Activated naive CD8-positive, alpha-beta T cell (primary cell): ENCODE data around the gene C9orf50.
"Not testable (repeated sequence)": the region's sequence is repeated elsewhere in the genome, so short reads cannot be mapped to it uniquely, and the experiment has no call there.

Source experiments
- H3K27ac Mint-ChIP-seq: one replicate; pipeline ENCODE4 v1.8.0; 2021; ENCODE audit warnings: mixed read lengths
- H3K27me3 Mint-ChIP-seq: one replicate; pipeline ENCODE4 v1.8.0; 2021; ENCODE audit warnings: mixed read lengths
- H3K36me3 Mint-ChIP-seq: one replicate; pipeline ENCODE4 v1.8.0; 2021; ENCODE audit warnings: mixed read lengths
- H3K4me1 Mint-ChIP-seq: one replicate; pipeline ENCODE4 v1.8.0; 2021; ENCODE audit warnings: low read depth, mixed read lengths
- H3K4me3 Mint-ChIP-seq: one replicate; pipeline ENCODE4 v1.8.0; 2021; ENCODE audit warnings: mild to moderate bottlenecking, mixed read lengths
- H3K9me3 Mint-ChIP-seq: one replicate; pipeline ENCODE4 v1.8.0; 2021; ENCODE audit warnings: low read depth, mixed read lengths

C9orf50 gene

GRCh38 chr9:129598089-129598596 lies 22.8 kb downstream of the C9orf50 start:
- Mint-ChIP-seq H3K27ac (no peak overlapping the region), H3K4me3 (peak overlapping the region; percentile 51), H3K9me3 (no peaks in the 10 kb centered on the region), H3K4me1 (peaks cover 18% of the 10 kb centered on the region), H3K36me3 (no peaks in the 10 kb centered on the region), H3K27me3 (no peaks in the 10 kb centered on the region)

- peak overlapping the region; percentile 51 for H3K4me3 Mint-ChIP-seq
- H3K27me3 Mint-ChIP-seq, result no peaks in the 10 kb centered on the region
- H3K4me1 Mint-ChIP-seq, result peaks cover 18% of the 10 kb centered on the region
- no peak overlapping the region for H3K27ac Mint-ChIP-seq
- no peaks in the 10 kb centered on the region for H3K9me3 Mint-ChIP-seq
- H3K36me3 Mint-ChIP-seq, result no peaks in the 10 kb centered on the region
Measured at GRCh38 chr9:129597355-129598088, 23.4 kb downstream of the C9orf50 start.

DNA sequence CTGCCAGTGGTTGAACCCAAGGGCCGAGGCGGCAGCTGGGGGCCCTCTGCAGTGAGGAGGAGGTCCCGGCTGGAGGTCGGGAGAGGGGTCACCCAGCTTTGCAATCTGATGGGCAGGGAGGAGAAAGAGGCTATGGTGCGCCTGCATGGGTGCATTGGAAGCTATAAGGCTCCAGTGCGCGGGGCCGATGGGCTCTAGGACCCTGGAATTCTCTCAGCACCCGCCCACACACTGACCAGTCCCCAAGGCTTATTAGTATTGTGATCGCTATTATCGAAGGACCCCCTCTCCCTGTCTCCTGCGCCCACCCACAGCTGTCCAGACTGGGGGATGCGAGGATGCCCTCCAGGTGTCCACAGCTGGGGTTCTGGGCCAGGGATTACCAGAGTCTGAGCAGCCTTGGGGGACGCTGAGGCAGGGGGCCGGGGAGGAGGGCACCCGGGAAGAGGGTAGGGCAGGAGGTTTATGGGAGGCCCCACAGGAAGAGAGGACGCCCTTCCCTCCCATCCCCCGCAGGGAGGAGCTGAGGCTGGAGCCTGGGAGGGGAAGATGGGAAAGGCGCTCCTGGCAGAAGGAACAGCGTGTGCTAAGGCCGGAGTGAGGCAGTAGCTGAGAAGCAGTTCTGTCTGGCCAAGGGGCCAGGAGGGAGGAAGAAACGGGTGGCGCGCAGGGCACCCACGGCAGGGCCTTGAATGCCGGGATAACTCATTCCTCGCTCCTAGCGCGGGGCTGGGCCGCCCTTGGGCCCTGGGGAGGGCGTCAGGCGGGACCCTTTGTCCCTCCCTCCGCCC lies 24.2 kb downstream of the C9orf50 start:
- peak overlapping the region; percentile 20 for H3K4me3 Mint-ChIP-seq
- no peaks in the 10 kb centered on the region for H3K9me3 Mint-ChIP-seq
- no peaks in the 10 kb centered on the region for H3K36me3 Mint-ChIP-seq
- peaks cover 18% of the 10 kb centered on the region for H3K4me1 Mint-ChIP-seq
- H3K27me3 Mint-ChIP-seq, result no peaks in the 10 kb centered on the region
- H3K27ac Mint-ChIP-seq, result no peak overlapping the region

GRCh38 chr9:129595903-129596540 lies 24.9 kb downstream of the C9orf50 start:
- Mint-ChIP-seq H3K9me3 (no peaks in the 10 kb centered on the region), H3K36me3 (no peaks in the 10 kb centered on the region), H3K27me3 (no peaks in the 10 kb centered on the region), H3K4me1 (peaks cover 18% of the 10 kb centered on the region), H3K4me3 (peak overlapping the region; percentile 59), H3K27ac (no peak overlapping the region)

DNA sequence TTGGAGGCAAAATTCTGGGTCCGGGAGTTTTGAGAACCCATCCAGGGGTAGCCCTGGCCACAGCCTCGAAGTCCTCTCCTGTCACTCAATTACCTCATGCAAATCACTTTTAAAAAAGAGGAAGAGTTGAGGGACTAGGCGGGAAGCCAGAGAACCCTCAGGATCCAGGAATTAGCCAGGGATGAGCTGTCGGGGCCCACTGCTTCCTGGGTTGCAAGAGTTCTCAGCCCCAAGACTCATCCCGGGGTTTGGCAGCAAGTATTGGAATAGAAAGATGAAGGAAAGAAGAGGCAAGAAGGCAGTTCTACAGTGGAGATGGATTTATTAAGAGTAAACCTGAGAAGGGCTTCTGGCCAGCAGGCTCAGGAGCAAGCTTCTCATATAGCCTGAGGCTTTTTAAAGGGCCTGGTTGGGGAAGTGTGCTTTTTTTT lies 25.6 kb downstream of the C9orf50 start:
- no peaks in the 10 kb centered on the region for H3K9me3 Mint-ChIP-seq
- peaks cover 18% of the 10 kb centered on the region for H3K4me1 Mint-ChIP-seq
- no peaks in the 10 kb centered on the region for H3K27me3 Mint-ChIP-seq
- no peak overlapping the region for H3K27ac Mint-ChIP-seq
- no peak overlapping the region for H3K4me3 Mint-ChIP-seq
- no peaks in the 10 kb centered on the region for H3K36me3 Mint-ChIP-seq

GRCh38 chr9:129594632-129595031 lies 26.3 kb downstream of the C9orf50 start:
- Mint-ChIP-seq H3K36me3 (no peaks in the 10 kb centered on the region), H3K27me3 (no peaks in the 10 kb centered on the region), H3K9me3 (no peaks in the 10 kb centered on the region), H3K27ac (no peak overlapping the region), H3K4me3 (no peak overlapping the region), H3K4me1 (peaks cover 18% of the 10 kb centered on the region)

DNA sequence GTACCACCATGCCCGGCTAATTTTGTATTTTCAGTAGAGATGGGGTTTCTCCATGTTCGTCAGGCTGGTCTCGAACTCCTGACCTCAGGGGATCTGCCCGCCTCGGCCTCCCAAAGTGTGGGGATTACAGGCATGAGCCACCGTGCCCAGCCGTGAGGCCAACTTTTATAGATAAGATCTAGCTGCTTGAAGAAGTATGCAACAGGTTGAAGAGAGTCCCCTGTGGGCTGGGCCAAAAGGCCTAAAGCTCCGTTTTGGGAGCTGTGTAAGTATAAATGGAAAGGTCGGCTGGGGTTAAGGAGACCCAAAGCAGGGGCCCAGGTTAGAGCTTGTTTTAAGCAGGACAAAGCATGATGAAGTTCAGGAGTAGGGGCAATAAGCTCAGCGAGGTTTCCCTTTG lies 28.1 kb downstream of the C9orf50 start:
- H3K4me3 Mint-ChIP-seq, H3K36me3 Mint-ChIP-seq, H3K27me3 Mint-ChIP-seq, H3K9me3 Mint-ChIP-seq, H3K27ac Mint-ChIP-seq: not testable (repeated sequence)
- peaks cover 10% of the 10 kb centered on the region for H3K4me1 Mint-ChIP-seq

DNA sequence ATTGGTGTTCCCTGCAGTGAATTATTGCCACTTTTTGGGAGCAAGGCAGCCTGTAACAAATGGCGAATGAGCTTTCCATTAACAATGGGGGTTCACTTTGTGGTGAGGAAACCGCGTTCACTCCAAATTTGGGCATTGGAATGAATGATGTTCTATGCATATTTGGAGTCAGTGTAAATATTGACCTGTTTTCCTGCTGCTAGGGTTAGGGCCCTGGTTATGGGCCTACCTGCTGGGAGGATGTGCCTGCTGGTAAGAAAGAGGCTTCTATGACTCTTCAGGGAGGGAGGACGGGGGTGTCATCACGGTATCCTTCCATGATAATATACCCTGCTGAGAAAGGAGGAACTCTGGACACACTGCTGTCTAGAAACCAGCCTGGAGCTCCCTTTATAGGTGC lies 29.0 kb downstream of the C9orf50 start:
- H3K27me3 Mint-ChIP-seq, result no peaks in the 10 kb centered on the region
- no peaks in the 10 kb centered on the region for H3K36me3 Mint-ChIP-seq
- H3K4me1 Mint-ChIP-seq, result peaks cover 18% of the 10 kb centered on the region
- H3K27ac Mint-ChIP-seq, result no peak overlapping the region
- no peak overlapping the region for H3K4me3 Mint-ChIP-seq
- no peaks in the 10 kb centered on the region for H3K9me3 Mint-ChIP-seq

DNA sequence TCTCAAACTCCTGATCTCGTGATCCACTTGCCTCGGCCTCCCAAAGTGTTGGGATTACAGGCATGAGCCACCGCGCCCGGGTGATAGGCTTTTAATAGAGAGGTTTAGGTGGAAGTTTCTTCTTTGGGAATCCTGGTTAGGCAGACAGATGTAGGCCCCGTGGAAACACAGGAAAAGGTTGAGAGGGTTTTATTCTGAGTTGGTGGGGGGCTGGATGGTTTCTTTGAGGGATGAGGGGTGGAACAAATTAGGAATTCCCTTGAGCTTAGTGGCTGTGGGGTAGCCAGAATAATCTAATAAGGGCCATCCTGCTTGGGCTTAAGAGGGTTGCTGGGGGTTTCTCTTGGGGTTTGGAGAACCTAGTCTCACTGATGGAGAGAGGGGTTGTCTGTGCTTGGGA lies 30.4 kb downstream of the C9orf50 start:
- Mint-ChIP-seq H3K9me3 (no peaks in the 10 kb centered on the region), H3K36me3 (no peaks in the 10 kb centered on the region), H3K4me1 (peaks cover 19% of the 10 kb centered on the region), H3K27me3 (no peaks in the 10 kb centered on the region), H3K27ac (no peak overlapping the region), H3K4me3 (no peak overlapping the region)

DNA sequence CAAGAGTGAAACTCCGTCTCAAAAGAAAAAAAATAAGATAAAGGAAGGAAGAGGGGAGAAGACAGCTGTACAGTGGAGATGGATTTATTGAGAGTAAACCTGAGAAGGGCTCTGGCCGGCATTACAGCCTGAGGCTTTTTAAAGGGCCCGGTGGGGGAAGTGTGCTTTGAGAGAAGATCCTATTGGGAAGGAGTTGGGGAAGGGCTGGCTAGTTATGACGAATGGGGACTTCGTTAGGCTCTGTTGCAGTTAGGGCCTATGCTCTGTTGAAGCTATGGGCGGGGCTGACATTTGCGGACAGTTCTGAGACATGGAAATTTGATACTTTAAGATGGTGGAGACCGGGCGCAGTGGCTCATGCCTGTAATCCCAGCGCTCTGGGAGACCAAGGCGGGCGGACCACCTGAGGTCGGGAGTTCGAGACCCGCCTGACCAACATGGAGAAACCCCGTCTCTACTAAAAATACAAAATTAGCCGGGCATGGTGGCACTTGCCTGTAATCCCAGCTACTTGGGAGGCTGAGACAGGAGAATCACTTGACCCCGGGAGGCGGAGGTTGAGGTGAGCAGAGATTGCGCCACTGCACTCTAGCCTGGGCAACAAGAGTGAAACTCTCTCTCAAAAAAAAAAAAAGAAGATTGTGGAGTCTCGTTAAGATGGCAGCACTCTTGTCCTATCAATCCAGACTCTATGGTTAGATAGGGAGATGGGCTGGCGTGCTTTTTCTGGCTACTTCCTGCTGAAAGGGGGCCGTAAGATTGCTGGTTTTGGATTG lies 33.2 kb downstream of the C9orf50 start:
- Mint-ChIP-seq H3K4me1 (peaks cover 35% of the 10 kb centered on the region), H3K9me3 (no peaks in the 10 kb centered on the region), H3K27ac (no peak overlapping the region), H3K27me3 (no peaks in the 10 kb centered on the region), H3K36me3 (no peaks in the 10 kb centered on the region), H3K4me3 (no peak overlapping the region)

- H3K36me3 Mint-ChIP-seq, result no peaks in the 10 kb centered on the region
- peaks cover 42% of the 10 kb centered on the region for H3K4me1 Mint-ChIP-seq
- no peak overlapping the region for H3K27ac Mint-ChIP-seq
- H3K27me3 Mint-ChIP-seq, result no peaks in the 10 kb centered on the region
- no peaks in the 10 kb centered on the region for H3K9me3 Mint-ChIP-seq
- no peak overlapping the region for H3K4me3 Mint-ChIP-seq
Measured at GRCh38 chr9:129586685-129587084, 34.2 kb downstream of the C9orf50 start.

DNA sequence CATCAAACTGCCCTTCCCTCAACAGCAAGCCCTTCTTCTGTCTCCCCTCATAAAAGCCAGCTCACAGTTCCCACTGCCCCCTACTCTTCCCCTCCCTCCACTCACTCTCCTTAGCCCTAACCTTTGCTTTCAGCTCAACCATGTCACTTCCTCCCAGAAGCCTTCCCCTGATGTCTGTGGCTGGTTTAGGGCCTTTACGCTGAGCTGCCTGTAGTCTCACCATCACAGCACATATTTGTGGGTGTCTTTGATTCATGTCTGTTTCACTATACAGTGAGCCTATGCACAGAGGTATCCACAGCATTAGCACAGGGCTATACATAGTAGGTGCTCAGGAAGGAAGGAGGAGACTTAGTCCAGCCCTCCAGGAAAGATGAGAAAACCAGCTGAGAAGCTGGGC lies 34.7 kb downstream of the C9orf50 start:
- Mint-ChIP-seq H3K27ac (peak overlapping the region; percentile 64), H3K36me3 (no peaks in the 10 kb centered on the region), H3K4me3 (peak overlapping the region; percentile 18), H3K27me3 (no peaks in the 10 kb centered on the region), H3K9me3 (no peaks in the 10 kb centered on the region), H3K4me1 (peaks cover 42% of the 10 kb centered on the region)

GRCh38 chr9:129585352-129585751 lies 35.5 kb downstream of the C9orf50 start:
- H3K4me3 Mint-ChIP-seq, result no peak overlapping the region
- H3K27me3 Mint-ChIP-seq, result no peaks in the 10 kb centered on the region
- no peaks in the 10 kb centered on the region for H3K36me3 Mint-ChIP-seq
- no peak overlapping the region for H3K27ac Mint-ChIP-seq
- no peaks in the 10 kb centered on the region for H3K9me3 Mint-ChIP-seq
- peaks cover 47% of the 10 kb centered on the region for H3K4me1 Mint-ChIP-seq

DNA sequence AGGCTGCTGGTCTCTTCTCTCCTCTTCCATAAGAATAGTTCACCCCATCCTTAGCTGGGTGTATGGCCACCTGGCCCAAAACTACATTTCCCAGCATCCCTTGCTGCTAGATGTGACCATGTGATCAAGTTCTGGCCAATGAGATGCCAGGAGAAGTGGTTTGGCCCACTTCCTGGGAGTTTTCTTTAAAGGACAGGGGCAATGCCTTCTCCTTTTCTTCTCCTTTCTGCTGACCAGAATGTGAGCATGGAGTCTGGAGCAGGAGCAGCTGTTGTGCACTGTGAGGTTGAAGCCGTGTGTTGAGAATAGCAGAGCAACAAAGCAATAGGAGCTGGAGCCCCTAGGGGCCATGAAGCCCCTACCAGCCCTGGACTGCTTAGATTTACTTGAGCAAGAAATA lies 36.8 kb downstream of the C9orf50 start:
- peak overlapping the region; percentile 17 for H3K4me3 Mint-ChIP-seq
- no peaks in the 10 kb centered on the region for H3K27me3 Mint-ChIP-seq
- peak overlapping the region; percentile 72 for H3K27ac Mint-ChIP-seq
- no peaks in the 10 kb centered on the region for H3K9me3 Mint-ChIP-seq
- peaks cover 59% of the 10 kb centered on the region for H3K4me1 Mint-ChIP-seq
- H3K36me3 Mint-ChIP-seq, result no peaks in the 10 kb centered on the region
